Measurements from ENCODE around the gene SFTPB.
"Not testable (repeated sequence)": the region's sequence is repeated elsewhere in the genome, so short reads cannot be mapped to it uniquely, and the experiment has no call there.

The SFTPB gene

GRCh38 chr2:85668009-85668856 is at the start of gene SFTPB:
Gene SFTPB, minus strand, starts transcription at chr2:85668199. Its CDS starts 16 bp downstream, at chr2:85668183.
- DNase-seq: no peak

- no peak for DNase-seq
Observed at GRCh38 chr2:85717308-85718008, 49.5 kb upstream of the SFTPB start.

GRCh38 chr2:85716346-85716914 is 48.4 kb upstream of the SFTPB start:
- no peak for DNase-seq

GRCh38 chr2:85714841-85715240 is 46.8 kb upstream of the SFTPB start:
- no peak for DNase-seq

- not testable (repeated sequence) for DNase-seq
Observed at GRCh38 chr2:85714421-85714820, 46.4 kb upstream of the SFTPB start.

GRCh38 chr2:85713836-85714235 is 45.8 kb upstream of the SFTPB start:
- no peak for DNase-seq

GRCh38 chr2:85712849-85713612 is 45.0 kb upstream of the SFTPB start:
- no peak for DNase-seq

GRCh38 chr2:85712336-85712735 is 44.3 kb upstream of the SFTPB start:
- DNase-seq: no peak

- no peak for DNase-seq
Observed at GRCh38 chr2:85711578-85712060, 43.6 kb upstream of the SFTPB start.

GRCh38 chr2:85710687-85711577 is 42.9 kb upstream of the SFTPB start:
- DNase-seq: no peak

- no peak for DNase-seq
Observed at GRCh38 chr2:85709401-85709811, 41.4 kb upstream of the SFTPB start.

- DNase-seq: no peak
Observed at GRCh38 chr2:85708641-85709040, 40.6 kb upstream of the SFTPB start.

- DNase-seq: peak; percentile 74 to 83
Observed at GRCh38 chr2:85707304-85707703, 39.3 kb upstream of the SFTPB start.

- peak in 1 of 2 donors; percentile 60 for DNase-seq
Observed at GRCh38 chr2:85706599-85707296, 38.7 kb upstream of the SFTPB start.

GRCh38 chr2:85706063-85706462 is 38.1 kb upstream of the SFTPB start:
- DNase-seq: no peak

- DNase-seq: no peak
Observed at GRCh38 chr2:85705680-85706039, 37.7 kb upstream of the SFTPB start.

- DNase-seq: peak; percentile 47 to 59
Observed at GRCh38 chr2:85704800-85705679, 37.0 kb upstream of the SFTPB start.

- DNase-seq: no peak
Observed at GRCh38 chr2:85704038-85704437, 36.0 kb upstream of the SFTPB start.

- no peak for DNase-seq
Observed at GRCh38 chr2:85703329-85703728, 35.3 kb upstream of the SFTPB start.

GRCh38 chr2:85702800-85703199 is 34.8 kb upstream of the SFTPB start:
- DNase-seq: no peak
